NCI-H510A (cell line): ENCODE results near the gene ZFP82.

Experiments used
- DNase-seq: peaks from one replicate; lab custom pipeline; 2025; lab: John Stamatoyannopoulos, UW

The ZFP82 gene

DNA sequence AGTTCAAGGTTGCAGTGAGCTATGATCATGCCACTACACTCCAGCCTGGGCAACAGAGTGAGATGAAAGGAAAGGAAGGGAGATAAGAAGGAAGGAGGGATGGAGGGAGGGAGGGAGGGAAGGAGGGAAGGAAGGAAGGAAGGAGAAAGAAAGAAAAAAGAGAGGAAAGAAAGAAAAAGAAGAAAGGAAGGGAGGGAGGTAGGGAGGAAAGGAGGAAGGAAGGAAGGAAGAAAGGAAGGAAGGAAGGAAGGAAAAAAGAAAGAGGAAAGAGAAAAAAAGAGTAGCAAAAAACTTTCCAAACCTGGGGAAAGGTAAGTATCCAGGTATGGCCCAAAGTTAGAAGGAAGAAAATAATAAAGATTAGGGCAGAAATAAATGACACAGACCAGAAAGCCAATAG, 46.6 kb downstream of the ZFP82 start:
- DNase-seq = no peak

DNA sequence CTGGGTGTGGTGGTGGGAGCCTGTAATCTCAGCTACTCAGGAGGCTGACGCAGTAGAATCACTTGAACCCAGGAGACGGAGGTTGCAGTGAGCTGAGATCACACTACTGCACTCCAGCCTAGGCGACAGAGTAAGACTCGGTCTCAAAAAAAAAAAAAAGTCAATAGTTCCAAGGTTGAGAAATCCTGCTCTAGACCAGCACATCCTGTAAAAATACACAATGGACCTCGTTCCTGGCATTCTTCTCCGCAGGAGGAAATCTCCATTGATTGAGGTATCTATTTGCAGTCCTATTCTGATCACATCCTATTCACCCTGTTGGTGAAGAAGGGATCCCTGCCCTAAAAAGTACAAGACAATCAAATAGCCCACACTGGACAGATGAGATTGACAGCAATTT, 54.6 kb downstream of the ZFP82 start:
- DNase-seq = no peak
